Measurements from ENCODE around the gene P4HA2. TPM values are rescaled to one million over a fixed set of nuclear protein-coding genes. Genes with fewer than 3 reads are reported as not detected.

Gene P4HA2
- total RNA-seq, 2 experiments from 2014 or later: 0.32 to 7.2 TPM

GRCh38 chr5:132190161-132190817 lies 37.4 kb downstream of the P4HA2 start:
- Histone ChIP-seq H3K36me3 (ENCODE audit: insufficient read depth, low read length) (no peaks in the 10 kb centered on the region), H3K9me2 (ENCODE audit: insufficient read depth, low read length) (no peaks in the 10 kb centered on the region), H3K4me3 (ENCODE audit: low read depth, low read length, poor library complexity, severe bottlenecking) (no peak overlapping the region), H3K9me3 (ENCODE audit: low read length) (no peaks in the 10 kb centered on the region), H4K20me1 (ENCODE audit: insufficient read depth, low read length) (no peaks in the 10 kb centered on the region), H3K27ac (ENCODE audit: low read depth, low read length, poor library complexity, severe bottlenecking) (no peak overlapping the region), H3K4me2 (ENCODE audit: low read length) (no peak overlapping the region), H3K79me2 (ENCODE audit: insufficient read depth, low read depth, low read length) (no peaks in the 10 kb centered on the region), H2AFZ (ENCODE audit: low read length) (peak overlapping the region; percentile 77; the same call in 1 of the 2 replicates), H3K4me1 (ENCODE audit: insufficient read depth, low read length, poor library complexity, severe bottlenecking) (peaks cover 27% of the 10 kb centered on the region)
- ChIA-PET CTCF (ENCODE audit: unreplicated experiment) (interaction anchor here (0.9 to 1.4 kb wide), 4 partner anchors 11 to 201 kb away, joined by 3 to 4 read pairs (median 3); no protein-coding TSS in a partner anchor), POLR2A (interaction anchor here (0.6 to 1.6 kb wide), 7 partner anchors 11 to 101 kb away, joined by 3 to 10 read pairs (median 6); no protein-coding TSS in a partner anchor)
- BruUV-seq (replicated peaks): no TSS peak
- DNase-seq (ENCODE audit: low spot score): peak; percentile 85
- TF ChIP-seq CTCF (conservative IDR thresholded peaks at IDR 0.05; ENCODE audit: low read length) (peak; percentile 90), EZH2phosphoT487 (IDR thresholded peaks at IDR 0.05; ENCODE audit: borderline replicate concordance, low read depth, low read length) (no peak)
- intact Hi-C loops (cut with micrococcal nuclease; ENCODE audit: unreplicated experiment): loop anchor here (5.0 kb wide), 1 partner anchor 47 kb away; no protein-coding TSS in a partner anchor

GRCh38 chr5:132184588-132184987 lies 43.1 kb downstream of the P4HA2 start:
- no peak overlapping the region; the same call in 1 of the 2 replicates for H2AFZ ChIP-seq (ENCODE audit: low read length)
- CTCF ChIA-PET (ENCODE audit: unreplicated experiment): no interaction called here
- DNase-seq (ENCODE audit: low spot score): no peak
- BruUV-seq (replicated peaks): no TSS peak
- H3K27ac ChIP-seq (ENCODE audit: low read depth, low read length, poor library complexity, severe bottlenecking): no peak overlapping the region
- H3K9me2 ChIP-seq (ENCODE audit: insufficient read depth, low read length): no peaks in the 10 kb centered on the region
- no peaks in the 10 kb centered on the region for H4K20me1 ChIP-seq (ENCODE audit: insufficient read depth, low read length)
- no peaks in the 10 kb centered on the region for H3K36me3 ChIP-seq (ENCODE audit: insufficient read depth, low read length)
- H3K4me2 ChIP-seq (ENCODE audit: low read length): no peak overlapping the region
- TF ChIP-seq EZH2phosphoT487 (IDR thresholded peaks at IDR 0.05; ENCODE audit: borderline replicate concordance, low read depth, low read length) (no peak), CTCF (conservative IDR thresholded peaks at IDR 0.05; ENCODE audit: low read length) (no peak)
- H3K4me3 ChIP-seq (ENCODE audit: low read depth, low read length, poor library complexity, severe bottlenecking): no peak overlapping the region
- no peaks in the 10 kb centered on the region for H3K79me2 ChIP-seq (ENCODE audit: insufficient read depth, low read depth, low read length)
- POLR2A ChIA-PET: interaction anchor here (0.7 kb wide), 1 partner anchor 549 kb away, joined by 3 read pairs; no protein-coding TSS in a partner anchor
- intact Hi-C loops (cut with micrococcal nuclease; ENCODE audit: unreplicated experiment): loop anchor here (10.0 kb wide), 1 partner anchor 90 kb away; no protein-coding TSS in a partner anchor
- peaks cover 6% of the 10 kb centered on the region; the same call in 1 of the 2 replicates for H3K9me3 ChIP-seq (ENCODE audit: low read length)
- peaks cover 12% of the 10 kb centered on the region for H3K4me1 ChIP-seq (ENCODE audit: insufficient read depth, low read length, poor library complexity, severe bottlenecking)

GRCh38 chr5:132183723-132184122 lies 43.9 kb downstream of the P4HA2 start:
- intact Hi-C loops (cut with micrococcal nuclease; ENCODE audit: unreplicated experiment): loop anchor here (10.0 kb wide), 1 partner anchor 91 kb away; no protein-coding TSS in a partner anchor
- Histone ChIP-seq H3K9me2 (ENCODE audit: insufficient read depth, low read length) (no peaks in the 10 kb centered on the region), H3K4me2 (ENCODE audit: low read length) (no peak overlapping the region), H3K79me2 (ENCODE audit: insufficient read depth, low read depth, low read length) (no peaks in the 10 kb centered on the region), H3K4me3 (ENCODE audit: low read depth, low read length, poor library complexity, severe bottlenecking) (no peak overlapping the region), H3K4me1 (ENCODE audit: insufficient read depth, low read length, poor library complexity, severe bottlenecking) (peaks cover 20% of the 10 kb centered on the region), H4K20me1 (ENCODE audit: insufficient read depth, low read length) (no peaks in the 10 kb centered on the region), H3K36me3 (ENCODE audit: insufficient read depth, low read length) (no peaks in the 10 kb centered on the region), H2AFZ (ENCODE audit: low read length) (no peak overlapping the region; the same call in 1 of the 2 replicates), H3K27ac (ENCODE audit: low read depth, low read length, poor library complexity, severe bottlenecking) (no peak overlapping the region), H3K9me3 (ENCODE audit: low read length) (peaks cover 6% of the 10 kb centered on the region; the same call in 1 of the 2 replicates)
- no peak for DNase-seq (ENCODE audit: low spot score)
- ChIA-PET POLR2A (no interaction called here), CTCF (ENCODE audit: unreplicated experiment) (no interaction called here)
- TF ChIP-seq CTCF (conservative IDR thresholded peaks at IDR 0.05; ENCODE audit: low read length) (no peak), EZH2phosphoT487 (IDR thresholded peaks at IDR 0.05; ENCODE audit: borderline replicate concordance, low read depth, low read length) (no peak)
- no TSS peak for BruUV-seq (replicated peaks)
